Vagina (tissue), 2 donors: Measurements from ENCODE around the gene LRRC8C.

ENCODE experiments used
- POLR2A ChIP-seq, 2 donors: fragments of 450-650 bp; IDR thresholded peaks; one replicate each; pipeline ENCODE4 v1.6.1; 2017; ENCODE audit warnings: antibody characterized with exemption in 2 of 2, mild to moderate bottlenecking in 2 of 2, moderate library complexity in 2 of 2
- TF ChIP-seq, protein P1 (sequence below), 3 experiments: fragments of 450-650 bp in 2 of 3; fragments of 200-600 bp in 1 of 3; sonication (generic) in 1 of 3; IDR thresholded peaks; one replicate each; pipeline ENCODE4 v1.5.1; 2017 to 2019; ENCODE audit warnings: antibody characterized with exemption in 3 of 3, mild to moderate bottlenecking in 2 of 3, moderate library complexity in 2 of 3

DNA sequence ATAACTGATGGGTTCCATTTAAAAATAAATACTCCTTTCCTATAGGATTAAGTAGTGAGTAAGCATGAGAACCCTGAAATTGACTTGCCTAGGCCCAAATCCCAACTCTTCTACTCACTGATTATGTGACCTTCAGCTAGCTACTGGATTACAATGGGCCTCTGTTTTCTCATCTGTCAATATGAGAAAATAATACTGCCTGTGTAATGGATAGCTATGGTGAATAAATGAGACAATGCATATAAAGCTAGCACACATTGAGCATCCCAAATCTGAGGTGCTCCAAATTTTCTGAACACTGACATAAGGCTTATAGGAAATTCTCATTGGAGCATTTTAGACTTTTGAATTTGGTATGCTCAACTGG, 5.3 kb upstream of the LRRC8C start:
- TF ChIP-seq, protein P1, sequence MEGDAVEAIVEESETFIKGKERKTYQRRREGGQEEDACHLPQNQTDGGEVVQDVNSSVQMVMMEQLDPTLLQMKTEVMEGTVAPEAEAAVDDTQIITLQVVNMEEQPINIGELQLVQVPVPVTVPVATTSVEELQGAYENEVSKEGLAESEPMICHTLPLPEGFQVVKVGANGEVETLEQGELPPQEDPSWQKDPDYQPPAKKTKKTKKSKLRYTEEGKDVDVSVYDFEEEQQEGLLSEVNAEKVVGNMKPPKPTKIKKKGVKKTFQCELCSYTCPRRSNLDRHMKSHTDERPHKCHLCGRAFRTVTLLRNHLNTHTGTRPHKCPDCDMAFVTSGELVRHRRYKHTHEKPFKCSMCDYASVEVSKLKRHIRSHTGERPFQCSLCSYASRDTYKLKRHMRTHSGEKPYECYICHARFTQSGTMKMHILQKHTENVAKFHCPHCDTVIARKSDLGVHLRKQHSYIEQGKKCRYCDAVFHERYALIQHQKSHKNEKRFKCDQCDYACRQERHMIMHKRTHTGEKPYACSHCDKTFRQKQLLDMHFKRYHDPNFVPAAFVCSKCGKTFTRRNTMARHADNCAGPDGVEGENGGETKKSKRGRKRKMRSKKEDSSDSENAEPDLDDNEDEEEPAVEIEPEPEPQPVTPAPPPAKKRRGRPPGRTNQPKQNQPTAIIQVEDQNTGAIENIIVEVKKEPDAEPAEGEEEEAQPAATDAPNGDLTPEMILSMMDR (IDR thresholded peaks at IDR 0.05): no peak
- TF ChIP-seq POLR2A (IDR thresholded peaks at IDR 0.05): no peak
